GF-D8 (cell line): ENCODE measurements around the gene OR10AD1.
"Not testable (repeated sequence)": the region's sequence is repeated elsewhere in the genome, so short reads cannot be mapped to it uniquely, and the experiment has no call there.

Source experiments
- DNase-seq: peaks from one replicate; lab custom pipeline; 2025; lab: John Stamatoyannopoulos, UW

The OR10AD1 gene

GRCh38 chr12:48160807-48161206 lies 42.3 kb downstream of the OR10AD1 start:
- peak; percentile 80 for DNase-seq

GRCh38 chr12:48160046-48160445 lies 43.0 kb downstream of the OR10AD1 start:
- DNase-seq = peak; percentile 53

- no peak for DNase-seq
These were observed 45.2 kb downstream of the OR10AD1 start for GRCh38 chr12:48157889-48158370.

GRCh38 chr12:48157018-48157888 lies 45.8 kb downstream of the OR10AD1 start, which contains the start of gene ASB8:
ASB8 (minus strand) TSS chr12:48157515; CDS start chr12:48153496, 4,019 bp downstream.
- peak; percentile 95 for DNase-seq

GRCh38 chr12:48156652-48157017 lies 46.5 kb downstream of the OR10AD1 start:
- no peak for DNase-seq

- DNase-seq = not testable (repeated sequence)
These were observed 47.3 kb downstream of the OR10AD1 start for GRCh38 chr12:48155786-48156185.
